GM12865 (cell line): ENCODE data around the gene RTRAF.

Experiments used
- DNase-seq: peaks from one replicate; pipeline ENCODE4 v3.0.0; 2010; ENCODE audit warnings: low read depth
- H3K4me3 ChIP-seq: 2 replicates; pipeline ENCODE4 v1.5.1; 2011; ENCODE audit warnings: mild to moderate bottlenecking, low read depth, low read length, control low read depth
- CTCF ChIP-seq: IDR thresholded peaks from 2 replicates; pipeline ENCODE4 v1.5.1; 2011; ENCODE audit warnings: low read length, control low read depth, low read depth, inconsistent platforms; ENCODE audit not compliant: insufficient read depth; ENCODE audit errors: missing control alignments

The RTRAF gene

DNA sequence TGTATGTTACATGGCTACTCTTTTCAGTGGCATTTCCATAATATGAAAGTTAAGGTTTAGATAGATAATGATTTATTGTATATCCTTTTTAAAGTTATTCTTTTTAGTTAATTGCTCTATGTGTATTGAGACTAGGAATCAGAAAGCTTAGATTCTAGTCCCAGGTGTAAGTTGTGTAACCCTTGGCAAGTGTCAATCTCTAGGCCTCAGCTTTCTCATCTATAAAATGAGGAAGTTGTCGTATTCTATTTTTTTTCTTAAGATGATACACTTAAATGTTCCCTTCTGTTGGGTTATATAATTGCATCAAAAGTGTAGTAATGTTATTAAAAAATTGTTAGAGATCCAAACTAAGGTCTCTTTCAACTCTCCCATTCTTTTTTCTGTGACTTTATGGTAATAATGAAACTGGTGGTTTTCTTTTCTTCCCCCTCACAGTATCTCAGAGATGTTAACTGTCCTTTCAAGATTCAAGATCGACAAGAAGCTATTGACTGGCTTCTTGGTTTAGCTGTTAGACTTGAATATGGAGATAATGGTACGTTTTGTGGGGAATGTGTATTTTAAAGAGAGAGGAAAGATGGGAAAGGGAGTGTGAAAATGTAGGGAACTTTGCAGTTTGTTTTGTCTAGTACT is 4.1 kb downstream of the RTRAF start:
- no peak overlapping the region for H3K4me3 ChIP-seq
- TF ChIP-seq CTCF: no peak
- no peak for DNase-seq

DNA sequence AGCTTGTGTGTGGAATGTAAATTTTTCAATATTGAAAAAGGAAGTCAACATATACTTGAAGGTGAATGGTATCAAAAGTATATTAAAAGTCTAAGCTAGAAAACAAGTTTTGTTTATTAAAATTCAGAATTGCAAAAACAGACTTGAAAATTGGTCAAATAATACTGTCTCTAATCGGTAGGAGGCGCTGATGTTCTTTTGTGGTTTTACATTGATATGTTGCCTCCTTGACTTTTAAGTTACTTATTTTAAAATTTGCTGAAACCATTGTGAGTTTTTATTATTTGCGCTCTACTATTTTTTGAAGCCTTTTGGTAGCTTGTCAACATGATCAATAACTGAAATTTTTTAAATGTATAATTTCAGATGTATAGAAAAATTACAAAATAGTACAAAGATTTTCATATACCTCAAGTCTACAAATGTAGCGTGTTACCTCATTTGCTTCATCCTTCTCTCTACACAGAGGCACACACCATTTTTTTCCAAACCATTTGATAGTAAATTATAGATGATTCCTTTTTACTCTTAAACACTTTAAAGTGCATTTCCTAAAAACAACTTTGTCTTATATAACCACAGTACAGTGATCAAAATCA is 6.9 kb downstream of the RTRAF start:
- no peak overlapping the region for H3K4me3 ChIP-seq
- peak; percentile 55 for TF ChIP-seq CTCF
- peak; percentile 53 for DNase-seq

DNA sequence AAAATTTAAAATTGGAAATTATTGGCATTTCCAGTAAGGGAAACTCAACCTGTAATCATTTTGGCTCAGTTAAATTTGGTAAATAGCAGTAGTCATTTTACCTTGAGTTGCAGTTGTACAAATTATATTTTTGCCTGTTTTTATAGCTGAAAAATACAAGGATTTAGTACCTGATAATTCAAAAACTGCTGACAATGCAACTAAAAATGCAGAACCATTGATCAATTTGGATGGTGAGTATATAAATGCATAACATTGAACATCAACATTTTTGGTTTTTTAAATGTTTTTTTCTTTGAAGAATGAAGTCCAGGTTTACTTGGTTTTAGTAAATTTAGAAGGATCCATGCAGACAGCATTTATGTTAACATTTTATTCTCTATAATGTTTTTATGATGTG is 9.0 kb downstream of the RTRAF start:
- no peak for TF ChIP-seq CTCF
- no peak overlapping the region for H3K4me3 ChIP-seq
- DNase-seq: no peak

DNA sequence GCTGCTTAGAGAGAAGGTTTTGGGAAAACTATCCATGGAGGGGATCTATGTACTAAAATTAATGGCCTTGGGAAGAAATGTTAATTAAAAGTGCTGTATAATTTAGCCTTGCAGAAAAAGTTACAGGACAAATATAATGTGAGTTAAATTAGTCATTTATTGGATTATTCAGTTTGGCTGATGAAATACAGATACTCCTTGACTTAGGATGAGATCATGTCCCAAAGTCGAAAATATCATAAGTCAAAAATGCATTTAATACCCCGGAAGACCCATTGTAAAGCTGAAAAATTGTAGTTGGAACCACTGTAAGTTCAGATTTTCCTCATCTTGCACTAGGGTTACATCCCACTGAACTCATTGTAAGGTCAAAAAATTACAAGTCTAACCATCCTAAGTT is 9.7 kb downstream of the RTRAF start:
- no peak for DNase-seq
- H3K4me3 ChIP-seq: no peak overlapping the region
- TF ChIP-seq CTCF: no peak

- no peak for DNase-seq
- no peak for TF ChIP-seq CTCF
These were observed 10.8 kb downstream of the RTRAF start for GRCh38 chr14:52000019-52000582.

GRCh38 chr14:52000696-52001095 is 11.3 kb downstream of the RTRAF start:
- H3K4me3 ChIP-seq: no peak overlapping the region
- no peak for TF ChIP-seq CTCF
- no peak for DNase-seq

More at GRCh38 chr14:52000019-52000582, 10.8 kb downstream of the RTRAF start:
- H3K4me3 ChIP-seq: no peak overlapping the region
